Measurements from ENCODE around the gene AKAP12. TPM values are rescaled to one million over a fixed set of nuclear protein-coding genes. Genes with fewer than 3 reads are reported as not detected.

The AKAP12 gene
- total RNA-seq, 2 donors from 2014 or later = 27.7 to 40.1 TPM

DNA sequence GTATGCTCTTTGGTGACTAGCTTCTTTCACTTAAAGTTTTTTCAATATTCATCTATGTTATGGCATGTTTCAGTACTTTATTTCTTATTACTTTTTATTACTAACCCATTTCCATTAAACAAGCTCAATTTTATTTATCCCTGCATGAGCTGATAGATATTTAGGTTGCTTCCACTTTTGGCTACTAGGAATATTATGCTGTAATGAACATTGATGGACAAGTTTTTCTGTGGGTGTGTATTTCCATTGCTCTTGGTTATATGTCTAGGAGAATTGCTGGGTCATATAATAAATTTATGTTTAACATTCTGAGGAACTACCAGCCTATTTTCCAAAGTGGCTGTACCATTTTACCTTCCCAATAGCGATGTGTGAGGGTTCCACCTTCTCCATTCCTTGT, 81.7 kb downstream of the AKAP12 start:
- no peaks in the 10 kb centered on the region for H3K36me3 ChIP-seq
- peaks cover 0 to 24% of the 10 kb centered on the region in 2 donors for H3K4me1 ChIP-seq
- DNase-seq (ENCODE audit: low spot score) = no peak
- H3K27me3 ChIP-seq = no peaks in the 10 kb centered on the region
- TF ChIP-seq CTCF (IDR thresholded peaks at IDR 0.05) = no peak
- no peaks in the 10 kb centered on the region for H3K9me3 ChIP-seq
- H3K27ac ChIP-seq = no peak overlapping the region
- H3K4me3 ChIP-seq = no peak overlapping the region

DNA sequence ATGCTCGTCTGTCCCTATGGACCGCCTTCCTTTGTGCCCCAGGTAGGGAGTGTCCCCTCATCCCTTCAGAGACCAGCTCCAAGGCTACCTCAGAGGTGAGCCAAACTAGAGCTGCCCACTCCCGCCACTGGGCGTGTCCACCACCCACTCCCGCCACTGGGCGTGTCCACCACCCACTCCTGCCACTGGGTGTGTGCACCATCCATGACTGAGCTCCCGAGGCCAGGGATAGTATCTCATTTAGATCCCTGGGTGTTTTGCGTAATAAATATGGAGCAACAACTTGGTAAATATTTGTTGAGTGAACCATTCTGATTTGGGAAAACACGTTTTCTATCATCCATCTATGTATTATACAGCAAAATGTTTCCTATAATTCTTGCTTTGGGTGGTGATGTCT, 82.8 kb downstream of the AKAP12 start:
- no peak for DNase-seq (ENCODE audit: low spot score)
- H3K27ac ChIP-seq = no peak overlapping the region

DNA sequence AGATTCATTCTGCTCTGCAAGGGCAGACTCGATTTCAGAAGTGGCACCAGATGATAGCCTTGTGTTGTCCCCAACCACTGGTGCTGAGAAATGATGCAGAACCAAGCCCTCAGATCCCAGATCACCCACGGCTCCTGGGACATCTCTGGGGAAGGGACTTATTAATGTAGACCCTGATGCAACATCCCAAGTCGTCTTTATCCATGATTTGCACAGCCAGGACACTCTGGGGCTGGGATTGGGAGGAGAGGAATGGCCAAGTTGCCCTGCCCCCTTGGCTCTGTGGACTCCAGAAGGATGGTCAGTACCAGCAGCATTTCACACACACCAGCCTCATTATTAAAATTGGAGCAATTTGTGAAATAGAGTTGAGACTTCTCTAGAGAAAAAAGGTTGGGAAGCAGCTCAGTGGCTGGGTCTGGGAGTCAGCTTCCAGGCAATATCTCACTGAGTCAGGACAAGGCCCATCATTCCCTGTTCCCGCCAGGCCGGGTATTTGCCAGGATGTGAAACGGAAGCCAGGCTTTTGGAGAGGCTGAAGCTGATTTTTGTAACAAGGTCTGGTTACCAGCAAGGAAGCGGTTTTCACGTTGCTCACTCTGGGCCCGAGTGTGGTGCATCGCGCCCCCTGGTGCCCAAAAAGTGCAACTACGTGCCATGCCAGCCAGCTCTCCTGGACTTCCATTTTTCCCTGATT, 84.2 kb downstream of the AKAP12 start:
- Histone ChIP-seq H3K27ac (peak overlapping the region; percentile 66 to 86), H3K9me3 (no peaks in the 10 kb centered on the region), H3K27me3 (no peaks in the 10 kb centered on the region), H3K4me1 (peaks cover 0 to 24% of the 10 kb centered on the region in 2 donors), H3K36me3 (no peaks in the 10 kb centered on the region), H3K4me3 (no peak overlapping the region)
- DNase-seq (ENCODE audit: low spot score) = peak; percentile 96
- peak; percentile 98 to 99 for TF ChIP-seq CTCF (IDR thresholded peaks at IDR 0.05)

More for the DNA sequence above, 82.8 kb downstream of the AKAP12 start:
- Histone ChIP-seq H3K36me3 (no peaks in the 10 kb centered on the region), H3K27me3 (no peaks in the 10 kb centered on the region), H3K4me1 (peaks cover 0 to 24% of the 10 kb centered on the region in 2 donors), H3K9me3 (no peaks in the 10 kb centered on the region), H3K4me3 (no peak overlapping the region)
- TF ChIP-seq CTCF (IDR thresholded peaks at IDR 0.05) = no peak

DNA sequence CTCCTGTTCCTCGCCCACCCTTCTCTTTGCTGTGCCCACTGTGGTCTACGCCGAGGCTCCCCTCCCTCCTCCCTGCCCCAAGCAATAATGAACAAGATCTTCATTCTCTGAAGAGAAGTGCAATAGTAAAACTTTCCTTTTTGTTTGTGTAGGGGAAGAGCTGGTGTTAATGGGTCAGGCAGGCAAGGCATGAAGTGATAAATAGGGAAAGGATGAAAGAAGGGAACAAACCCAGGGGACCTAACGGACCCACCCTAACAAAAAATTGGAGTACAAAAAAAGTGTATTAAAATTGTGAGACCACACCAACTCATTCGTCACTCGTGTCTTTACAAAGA, 84.7 kb downstream of the AKAP12 start:
- peak in 1 of 2 donors; percentile 41 for TF ChIP-seq CTCF (IDR thresholded peaks at IDR 0.05)
- Histone ChIP-seq H3K27ac (peak overlapping the region; percentile 66 to 86), H3K9me3 (no peaks in the 10 kb centered on the region), H3K36me3 (no peaks in the 10 kb centered on the region), H3K4me1 (peaks cover 0 to 24% of the 10 kb centered on the region in 2 donors), H3K27me3 (no peaks in the 10 kb centered on the region), H3K4me3 (no peak overlapping the region)
- no peak for DNase-seq (ENCODE audit: low spot score)

DNA sequence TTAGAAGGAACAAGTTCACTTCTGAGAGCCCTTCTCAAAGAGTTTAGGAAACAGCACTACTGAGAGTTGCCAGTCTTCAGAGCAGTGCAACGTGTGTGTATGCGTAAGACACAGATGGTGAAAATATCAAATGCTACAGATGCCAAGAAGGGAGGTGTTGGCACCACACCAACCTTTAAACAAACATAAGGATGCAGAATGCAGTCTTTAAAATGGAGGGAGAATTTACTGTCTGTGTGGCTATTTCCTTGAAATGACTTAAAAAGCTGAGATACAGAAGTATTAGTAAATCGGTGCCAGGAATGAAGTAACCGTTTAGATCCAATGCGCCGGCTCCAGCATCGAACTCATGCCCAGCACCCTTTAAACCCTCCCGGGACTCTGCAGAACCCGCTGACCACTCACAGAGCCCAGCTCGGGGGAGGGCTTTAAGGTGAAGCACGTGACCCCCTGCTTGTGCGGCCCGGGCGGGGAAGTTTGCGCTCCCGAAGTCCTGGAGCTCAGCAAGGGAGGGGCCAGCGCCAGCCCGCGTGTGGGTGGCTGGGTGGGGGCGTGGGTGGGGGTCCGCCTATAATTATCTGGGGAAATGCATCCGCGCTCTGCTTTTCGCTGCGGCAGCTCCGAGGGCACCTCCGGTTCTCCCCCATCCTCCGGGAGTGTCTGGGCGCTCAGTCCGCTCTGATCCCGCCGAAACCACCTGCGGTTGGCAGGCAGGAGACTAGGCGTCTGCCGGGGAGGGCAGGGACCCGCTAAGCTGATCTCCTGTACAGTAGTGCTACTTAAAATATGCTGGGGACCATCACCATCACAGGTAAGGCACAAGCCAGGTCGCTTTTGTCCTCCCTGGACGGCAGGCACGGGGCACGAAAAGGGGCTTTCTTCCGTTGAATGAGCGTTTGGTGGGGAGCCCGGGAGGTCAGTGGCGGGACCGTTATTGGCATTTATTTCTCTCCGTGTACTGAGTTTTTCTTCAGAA, 85.6 kb downstream of the AKAP12 start:
- Histone ChIP-seq H3K4me1 (peaks cover 0 to 24% of the 10 kb centered on the region in 2 donors), H3K36me3 (no peaks in the 10 kb centered on the region), H3K9me3 (no peaks in the 10 kb centered on the region), H3K4me3 (peak overlapping the region; percentile 45 to 55), H3K27me3 (no peaks in the 10 kb centered on the region), H3K27ac (peak overlapping the region; percentile 66 to 86)
- TF ChIP-seq CTCF (IDR thresholded peaks at IDR 0.05) = no peak
- DNase-seq (ENCODE audit: low spot score) = peak; percentile 80
